ENCODE data around the gene FAM107A.

DNA sequence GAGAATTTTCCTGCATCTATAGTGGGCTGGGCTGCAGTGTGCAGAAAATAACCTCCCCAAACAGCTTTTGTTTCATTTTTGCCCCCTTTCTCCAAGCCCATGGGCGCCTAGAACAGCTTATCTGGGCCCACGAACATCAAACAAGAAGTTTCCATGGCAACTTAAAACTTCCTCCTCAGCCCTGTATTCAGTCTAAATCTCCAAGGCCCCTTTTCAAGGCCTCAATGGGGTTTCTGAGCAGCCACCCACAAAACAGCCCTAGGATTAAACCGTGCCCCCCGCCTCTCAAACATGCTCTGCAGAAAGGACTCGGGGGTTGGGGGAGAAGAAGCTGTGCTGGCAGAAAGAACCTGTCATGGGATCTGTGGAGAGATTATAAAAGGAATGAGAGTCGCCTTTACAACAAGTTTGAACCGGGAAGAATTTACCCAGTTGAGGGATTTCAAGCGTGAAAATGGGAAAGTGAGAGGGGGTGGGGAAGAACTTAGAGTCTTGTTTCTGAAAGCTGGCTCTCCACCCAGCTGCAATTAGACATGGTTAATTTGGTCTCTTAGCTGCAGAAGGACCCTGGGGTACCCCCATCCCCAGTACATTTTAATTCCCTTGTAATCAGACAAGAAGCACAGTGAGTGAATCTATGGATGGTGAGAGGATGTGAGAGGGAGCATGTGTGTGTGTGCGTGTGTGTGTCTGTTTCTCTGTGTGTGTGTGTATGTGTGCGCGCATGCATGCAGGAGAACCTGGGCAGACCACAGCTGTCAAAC is 4.3 kb upstream of the FAM107A start:
- TF ChIP-seq, protein P1, sequence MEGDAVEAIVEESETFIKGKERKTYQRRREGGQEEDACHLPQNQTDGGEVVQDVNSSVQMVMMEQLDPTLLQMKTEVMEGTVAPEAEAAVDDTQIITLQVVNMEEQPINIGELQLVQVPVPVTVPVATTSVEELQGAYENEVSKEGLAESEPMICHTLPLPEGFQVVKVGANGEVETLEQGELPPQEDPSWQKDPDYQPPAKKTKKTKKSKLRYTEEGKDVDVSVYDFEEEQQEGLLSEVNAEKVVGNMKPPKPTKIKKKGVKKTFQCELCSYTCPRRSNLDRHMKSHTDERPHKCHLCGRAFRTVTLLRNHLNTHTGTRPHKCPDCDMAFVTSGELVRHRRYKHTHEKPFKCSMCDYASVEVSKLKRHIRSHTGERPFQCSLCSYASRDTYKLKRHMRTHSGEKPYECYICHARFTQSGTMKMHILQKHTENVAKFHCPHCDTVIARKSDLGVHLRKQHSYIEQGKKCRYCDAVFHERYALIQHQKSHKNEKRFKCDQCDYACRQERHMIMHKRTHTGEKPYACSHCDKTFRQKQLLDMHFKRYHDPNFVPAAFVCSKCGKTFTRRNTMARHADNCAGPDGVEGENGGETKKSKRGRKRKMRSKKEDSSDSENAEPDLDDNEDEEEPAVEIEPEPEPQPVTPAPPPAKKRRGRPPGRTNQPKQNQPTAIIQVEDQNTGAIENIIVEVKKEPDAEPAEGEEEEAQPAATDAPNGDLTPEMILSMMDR (IDR thresholded peaks at IDR 0.05; ENCODE audit: insufficient read depth, low read depth, low read length): no peak
- no peak for TF ChIP-seq EZH2 (IDR thresholded peaks at IDR 0.05; ENCODE audit: insufficient read depth, low read length)

Data from astrocyte (in vitro differentiated cells and primary cell).